Heart left ventricle (tissue), 13 donors: ENCODE results near the gene CNFN.

ENCODE experiments used
- CTCF ChIP-seq, 12 donors: fragments of 200-600 bp; sonication (generic) in 4 of 12; IDR thresholded peaks; one replicate each; pipeline versions ENCODE4 v1.5.0 to v1.8.0; 2018 to 2022; ENCODE audit warnings: antibody characterized with exemption in 12 of 12, mild to moderate bottlenecking in 5 of 12
- POLR2A ChIP-seq, 2 donors: fragments of 450-650 bp; IDR thresholded peaks; one replicate each; pipeline ENCODE4 v1.6.1; 2017; ENCODE audit warnings: antibody characterized with exemption in 2 of 2, mild to moderate bottlenecking in 2 of 2, moderate library complexity in 2 of 2
- donor health status: ischemic (EF 13 %, LVEDD 7.1; RV severe dilation, severe dysfunction).
- donor health status: DM: no; HTN: yes; CAD: no.
- donor health status: DM: no; HTN: no; CAD: no.
- donor health status: ischemic (EF 25% LVEDD 6.9; RV normal size, moderate dysfunction).
- donor health status: ischemic (EF 25% LVEDD 5.7; RV mildly dilated, moderate dysfunction).
- donor health status: ischemic (EF 35%, LVEDD 5.7; RV mildly dilated, moderate dysfunction).
- donor health status: nonischemic (EF 11% LVEDD 7.7; RV severe dilation, severe dysfunction).
- donor health status: DM: yes; HTN: yes; CAD: no.
- donor health status: PGD.
- donor health status: ischemic (EF 29% LVEDD 5.4; RV normal size, mild dysfunction).
- donor health status: nonischemic (EF 23%, LVEDD 6.1; RV moderate dilation, normal function).

- no peak for TF ChIP-seq CTCF (IDR thresholded peaks at IDR 0.05)
- TF ChIP-seq POLR2A (IDR thresholded peaks at IDR 0.05): no peak
Measured at GRCh38 chr19:42403586-42403985, 13.5 kb upstream of the CNFN start.
